Keratinocyte (primary cell): ENCODE measurements around the gene BARX1.

Experiments used
- EZH2 ChIP-seq: IDR thresholded peaks from one replicate; pipeline ENCODE4 v1.6.1; 2012; ENCODE audit warnings: inconsistent platforms, mild to moderate bottlenecking, low read length, moderate library complexity
- TF ChIP-seq, protein P1 (sequence below), 3 experiments: IDR thresholded peaks in 1 of 3; conservative IDR thresholded peaks in 1 of 3; optimal IDR thresholded peaks in 1 of 3; 2 replicates in 2 of 3; 3 replicates in 1 of 3; pipeline versions ENCODE3 to v1.5.1; 2011; ENCODE audit warnings: low read length in 3 of 3, mild to moderate bottlenecking in 3 of 3, moderate library complexity in 2 of 3, control low read depth in 1 of 3, inconsistent platforms in 1 of 3; ENCODE audit not compliant: insufficient read depth in 2 of 3; ENCODE audit errors: extremely low read depth in 1 of 3

DNA sequence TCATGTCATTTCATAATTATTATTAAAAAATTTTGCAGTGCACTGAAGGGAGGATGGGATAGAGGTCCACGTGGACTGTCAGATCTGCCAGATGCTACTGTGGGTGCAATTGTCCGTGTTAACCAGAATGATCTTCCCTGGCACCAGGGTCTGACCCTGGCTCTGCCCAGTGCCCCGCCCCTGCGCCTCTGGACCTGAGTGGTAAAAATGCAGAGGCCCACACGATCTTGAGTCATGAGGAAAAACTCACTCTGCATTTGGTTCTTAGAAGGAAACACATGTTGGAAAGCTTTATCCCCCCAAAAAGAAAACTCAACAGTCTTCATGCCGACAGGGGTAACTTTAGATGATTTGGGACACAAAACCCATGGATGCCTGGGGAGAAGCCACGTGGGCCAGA lies 20.1 kb upstream of the BARX1 start:
- TF ChIP-seq, protein P1, sequence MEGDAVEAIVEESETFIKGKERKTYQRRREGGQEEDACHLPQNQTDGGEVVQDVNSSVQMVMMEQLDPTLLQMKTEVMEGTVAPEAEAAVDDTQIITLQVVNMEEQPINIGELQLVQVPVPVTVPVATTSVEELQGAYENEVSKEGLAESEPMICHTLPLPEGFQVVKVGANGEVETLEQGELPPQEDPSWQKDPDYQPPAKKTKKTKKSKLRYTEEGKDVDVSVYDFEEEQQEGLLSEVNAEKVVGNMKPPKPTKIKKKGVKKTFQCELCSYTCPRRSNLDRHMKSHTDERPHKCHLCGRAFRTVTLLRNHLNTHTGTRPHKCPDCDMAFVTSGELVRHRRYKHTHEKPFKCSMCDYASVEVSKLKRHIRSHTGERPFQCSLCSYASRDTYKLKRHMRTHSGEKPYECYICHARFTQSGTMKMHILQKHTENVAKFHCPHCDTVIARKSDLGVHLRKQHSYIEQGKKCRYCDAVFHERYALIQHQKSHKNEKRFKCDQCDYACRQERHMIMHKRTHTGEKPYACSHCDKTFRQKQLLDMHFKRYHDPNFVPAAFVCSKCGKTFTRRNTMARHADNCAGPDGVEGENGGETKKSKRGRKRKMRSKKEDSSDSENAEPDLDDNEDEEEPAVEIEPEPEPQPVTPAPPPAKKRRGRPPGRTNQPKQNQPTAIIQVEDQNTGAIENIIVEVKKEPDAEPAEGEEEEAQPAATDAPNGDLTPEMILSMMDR (optimal IDR thresholded peaks at IDR 0.05 in 1 of 3, IDR thresholded peaks at IDR 0.05 in 1 of 3, conservative IDR thresholded peaks at IDR 0.05 in 1 of 3; ENCODE audit: extremely low read depth in 1 of 3, insufficient read depth in 2 of 3, low read length in 3 of 3) = no peak
- no peak for TF ChIP-seq EZH2
